ENCODE data around the gene LRRTM3. TPM values are rescaled to one million over a fixed set of nuclear protein-coding genes. Genes with fewer than 3 reads are reported as not detected.
A peak's percentile ranks its signal among the peaks of the same experiment; 100 is the strongest.

Gene LRRTM3
- not detected for total RNA-seq
- polyA plus RNA-seq, result under 1 TPM in 2 of 3 donors, not detected in 1; 0.01 to 0.03 TPM
- long read RNA-seq, donor 1, result 0 reads
- long read RNA-seq, donor 2, result 0 reads

GRCh38 chr10:66925896-66926715, at the start of gene LRRTM3:
LRRTM3 (plus strand) TSS chr10:66926036.
- 2 to 8% (median 2%) methylated on average over 16 of the region's 16 CpGs for WGBS, 3 donors
- Histone ChIP-seq H3K27ac (no peak within 1 kb of the TSS), H3K36me3 (ENCODE audit: insufficient read depth in 1 of 2, low read depth in 1 of 2) (no peaks in the 10 kb centered on the region), H3K9me3 (no peaks in the 10 kb centered on the region), H3K4me1 (peaks cover 15% of the 10 kb centered on the region), H3K4me3 (peak within 1 kb of the TSS; percentile 46), H3K27me3 (ENCODE audit: insufficient read depth in 3 of 3, low read length in 2 of 3) (peaks cover 4 to 5% (median 5%) of the 10 kb centered on the region in 3 donors)
- peak; percentile 62 for TF ChIP-seq CTCF (IDR thresholded peaks at IDR 0.05)
- no peak for DNase-seq
- intact Hi-C loops (cut with DNase I), result no loop called here
- ATAC-seq, result peak; percentile 77 to 94 (median 92)

DNA sequence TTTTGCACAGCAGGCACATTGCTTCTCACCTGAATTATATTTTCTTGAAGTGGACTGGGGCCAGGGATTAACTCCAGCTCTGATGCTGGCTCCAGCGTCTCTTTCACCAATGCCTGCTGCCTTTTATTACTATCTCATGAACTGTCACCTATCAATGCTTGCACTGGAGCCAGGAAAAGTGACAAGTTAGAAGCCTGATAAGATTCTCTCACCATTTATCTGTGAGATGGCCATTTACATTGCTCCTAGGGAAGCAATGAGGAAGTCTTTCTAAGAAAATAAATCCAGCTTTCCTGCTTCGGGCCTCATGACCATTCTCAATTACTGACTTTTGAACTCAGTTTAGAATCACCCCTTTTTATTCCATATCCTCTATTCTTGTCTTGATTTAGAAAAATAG, 48.5 kb upstream of the LRRTM3 start:
- TF ChIP-seq CTCF (IDR thresholded peaks at IDR 0.05), result no peak
- Histone ChIP-seq H3K9me3 (no peaks in the 10 kb centered on the region), H3K27ac (no peak overlapping the region), H3K4me3 (no peak overlapping the region), H3K27me3 (ENCODE audit: insufficient read depth in 3 of 3, low read length in 2 of 3) (no peaks in the 10 kb centered on the region), H3K36me3 (ENCODE audit: insufficient read depth in 1 of 2, low read depth in 1 of 2) (no peaks in the 10 kb centered on the region), H3K4me1 (peaks cover 18% of the 10 kb centered on the region)
- no peak for DNase-seq
- intact Hi-C loops (cut with DNase I), result no loop called here
- WGBS, 3 donors, result 71 to 82% (median 73%) methylated on average over 2 of the region's 2 CpGs
- ATAC-seq, result no peak

- WGBS, 3 donors, result 13 to 18% (median 17%) methylated on average over 1 of the region's 1 CpG
- Histone ChIP-seq H3K9me3 (no peaks in the 10 kb centered on the region), H3K36me3 (ENCODE audit: insufficient read depth in 1 of 2, low read depth in 1 of 2) (no peaks in the 10 kb centered on the region), H3K27ac (no peak overlapping the region), H3K4me3 (no peak overlapping the region), H3K4me1 (peaks cover 16% of the 10 kb centered on the region), H3K27me3 (ENCODE audit: insufficient read depth in 3 of 3, low read length in 2 of 3) (no peaks in the 10 kb centered on the region)
- ATAC-seq (no peak), DNase-seq (no peak)
- intact Hi-C loops (cut with DNase I), result no loop called here
- TF ChIP-seq CTCF (IDR thresholded peaks at IDR 0.05), result no peak
These were observed 45.5 kb upstream of the LRRTM3 start for GRCh38 chr10:66880292-66880691.

GRCh38 chr10:66880826-66881225, 45.0 kb upstream of the LRRTM3 start:
- DNase-seq (no peak), ATAC-seq (peak in 1 of 4 donors; percentile 48)
- no peak for TF ChIP-seq CTCF (IDR thresholded peaks at IDR 0.05)
- intact Hi-C loops (cut with DNase I), result no loop called here
- Histone ChIP-seq H3K9me3 (no peaks in the 10 kb centered on the region), H3K36me3 (ENCODE audit: insufficient read depth in 1 of 2, low read depth in 1 of 2) (no peaks in the 10 kb centered on the region), H3K4me1 (peaks cover 11% of the 10 kb centered on the region), H3K4me3 (no peak overlapping the region), H3K27me3 (ENCODE audit: insufficient read depth in 3 of 3, low read length in 2 of 3) (no peaks in the 10 kb centered on the region), H3K27ac (no peak overlapping the region)
- WGBS, 3 donors, result 57 to 82% (median 61%) methylated on average over 2 of the region's 2 CpGs
